HFFc6 (cell line): ENCODE measurements around the gene MRPS10. TPM values are rescaled to one million over a fixed set of nuclear protein-coding genes. Genes with fewer than 3 reads are reported as not detected.

Source experiments
- DNase-seq: peaks from one replicate; pipeline ENCODE4 v3.0.0-alpha.2; 2018
- H3K27ac Mint-ChIP-seq: 2 replicates; pipeline ENCODE4 v1.8.0; 2020; ENCODE audit warnings: mild to moderate bottlenecking, mixed read lengths
- H3K27me3 Mint-ChIP-seq: 2 replicates; pipeline ENCODE4 v1.8.0; 2021; ENCODE audit warnings: mild to moderate bottlenecking, moderate library complexity, mixed read lengths; ENCODE audit not compliant: insufficient read depth
- H3K36me3 Mint-ChIP-seq: 2 replicates; pipeline ENCODE4 v1.8.0; 2021; ENCODE audit warnings: low read depth, mixed read lengths
- H3K4me1 Mint-ChIP-seq: 2 replicates; pipeline ENCODE4 v1.8.0; 2020; ENCODE audit warnings: low read depth, mixed read lengths
- H3K4me3 Mint-ChIP-seq: 2 replicates; pipeline ENCODE4 v1.8.0; 2020; ENCODE audit warnings: mild to moderate bottlenecking, moderate library complexity, mixed read lengths
- H3K9me3 Mint-ChIP-seq: 2 replicates; pipeline ENCODE4 v1.8.0; 2020; ENCODE audit warnings: mild to moderate bottlenecking, mixed read lengths
- CTCF ChIP-seq: fragments of 200-600 bp; sonication (generic); IDR thresholded peaks from 2 replicates; pipeline ENCODE4 v1.5.0; 2021; ENCODE audit warnings: antibody characterized with exemption, mild to moderate bottlenecking
- total RNA-seq, 6 experiments: library from RNA; stranded (reverse); fragmentation: NEBNext Ultra II Directional; extraction: Animal tissue kit (Norgen Biotek cat#: 25700); gene quantifications; 2 replicates in 1 of 6; 3 replicates in 5 of 6; pipeline ENCODE4 v1.2.3, GENCODE V29; 2021

The MRPS10 gene
- total RNA-seq, 6 experiments from 2014 or later: 40.9 to 49.3 (median 43.8) TPM

GRCh38 chr6:42260972-42261371 lies 43.3 kb upstream of the MRPS10 start:
- Mint-ChIP-seq H3K4me3 (no peak overlapping the region), H3K36me3 (peaks cover 34% of the 10 kb centered on the region), H3K27ac (peak overlapping the region; percentile 24; the same call in 1 of the 2 replicates), H3K4me1 (peaks cover 39% of the 10 kb centered on the region), H3K27me3 (peaks cover 1% of the 10 kb centered on the region), H3K9me3 (no peaks in the 10 kb centered on the region)
- no peak for DNase-seq
- peak; percentile 78 for TF ChIP-seq CTCF

GRCh38 chr6:42260396-42260888 lies 42.8 kb upstream of the MRPS10 start:
- Mint-ChIP-seq H3K4me1 (peaks cover 44% of the 10 kb centered on the region), H3K4me3 (no peak overlapping the region), H3K36me3 (peaks cover 36% of the 10 kb centered on the region), H3K27ac (peak overlapping the region; percentile 52; the same call in 1 of the 2 replicates), H3K9me3 (no peaks in the 10 kb centered on the region), H3K27me3 (peaks cover 1% of the 10 kb centered on the region)
- TF ChIP-seq CTCF: no peak
- no peak for DNase-seq

- H3K9me3 Mint-ChIP-seq: no peaks in the 10 kb centered on the region
- H3K4me3 Mint-ChIP-seq: no peak overlapping the region
- H3K36me3 Mint-ChIP-seq: peaks cover 41% of the 10 kb centered on the region
- no peak for DNase-seq
- peak overlapping the region; percentile 52; the same call in 1 of the 2 replicates for H3K27ac Mint-ChIP-seq
- peaks cover 49% of the 10 kb centered on the region for H3K4me1 Mint-ChIP-seq
- no peak for TF ChIP-seq CTCF
- H3K27me3 Mint-ChIP-seq: peaks cover 1% of the 10 kb centered on the region
These were observed 42.3 kb upstream of the MRPS10 start for GRCh38 chr6:42259841-42260395.

GRCh38 chr6:42259286-42259685 lies 41.6 kb upstream of the MRPS10 start:
- H3K4me1 Mint-ChIP-seq: peaks cover 55% of the 10 kb centered on the region
- H3K9me3 Mint-ChIP-seq: no peaks in the 10 kb centered on the region
- peaks cover 46% of the 10 kb centered on the region for H3K36me3 Mint-ChIP-seq
- peaks cover 1% of the 10 kb centered on the region for H3K27me3 Mint-ChIP-seq
- TF ChIP-seq CTCF: no peak
- no peak overlapping the region for H3K4me3 Mint-ChIP-seq
- H3K27ac Mint-ChIP-seq: no peak overlapping the region
- DNase-seq: no peak

GRCh38 chr6:42257614-42258013 lies 40.0 kb upstream of the MRPS10 start:
- TF ChIP-seq CTCF: no peak
- H3K27ac Mint-ChIP-seq: no peak overlapping the region
- no peak overlapping the region for H3K4me3 Mint-ChIP-seq
- H3K27me3 Mint-ChIP-seq: peaks cover 1% of the 10 kb centered on the region
- H3K4me1 Mint-ChIP-seq: peaks cover 69% of the 10 kb centered on the region
- peaks cover 57% of the 10 kb centered on the region for H3K36me3 Mint-ChIP-seq
- DNase-seq: no peak
- H3K9me3 Mint-ChIP-seq: no peaks in the 10 kb centered on the region
